GM12872 (cell line): ENCODE measurements around the gene MYOC.

Source experiments
- TF ChIP-seq, protein P1 (sequence below): IDR thresholded peaks from 3 replicates; pipeline ENCODE4 v1.5.1; 2011; ENCODE audit warnings: low read depth, mild to moderate bottlenecking, low read length, moderate library complexity; ENCODE audit not compliant: insufficient read depth

The MYOC gene

DNA sequence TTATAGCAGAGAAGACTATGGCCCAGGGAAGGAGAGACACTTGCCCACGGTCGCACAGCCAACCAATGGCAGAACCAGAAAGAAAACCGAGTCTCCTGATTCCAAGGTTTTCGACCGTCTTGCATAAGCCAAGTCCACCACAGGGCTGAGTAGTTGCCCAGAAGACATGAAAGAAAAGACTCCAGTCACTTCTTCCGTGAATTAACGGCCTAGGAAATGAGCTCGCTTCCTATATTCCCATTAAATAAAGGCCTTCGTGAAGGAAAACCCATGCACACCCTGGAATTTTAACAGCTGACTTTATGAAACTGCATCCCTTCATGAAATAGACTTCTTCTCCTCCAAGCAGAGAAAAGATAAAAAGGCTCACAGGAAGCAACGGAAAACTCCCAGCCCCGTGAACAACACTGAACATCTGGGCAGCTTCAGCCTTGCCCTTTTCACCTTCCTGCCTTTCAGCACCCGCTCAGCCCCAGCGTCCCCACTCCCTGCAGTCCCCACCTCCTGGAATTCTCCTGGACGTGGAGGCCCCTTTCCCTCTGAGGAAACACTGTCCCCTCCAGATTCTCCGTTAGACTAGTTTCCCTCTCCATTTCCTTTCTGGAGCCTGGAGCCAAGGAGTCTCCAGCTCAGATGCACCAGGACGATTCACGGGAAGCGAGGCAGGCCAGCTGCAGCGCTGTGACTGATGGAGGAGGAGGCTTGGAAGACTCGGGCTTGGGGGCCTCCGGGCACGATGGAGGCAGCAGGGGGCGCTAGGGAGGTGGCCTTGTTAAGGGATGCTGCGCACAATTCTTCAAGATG is 2.7 kb upstream of the MYOC start:
- TF ChIP-seq, protein P1, sequence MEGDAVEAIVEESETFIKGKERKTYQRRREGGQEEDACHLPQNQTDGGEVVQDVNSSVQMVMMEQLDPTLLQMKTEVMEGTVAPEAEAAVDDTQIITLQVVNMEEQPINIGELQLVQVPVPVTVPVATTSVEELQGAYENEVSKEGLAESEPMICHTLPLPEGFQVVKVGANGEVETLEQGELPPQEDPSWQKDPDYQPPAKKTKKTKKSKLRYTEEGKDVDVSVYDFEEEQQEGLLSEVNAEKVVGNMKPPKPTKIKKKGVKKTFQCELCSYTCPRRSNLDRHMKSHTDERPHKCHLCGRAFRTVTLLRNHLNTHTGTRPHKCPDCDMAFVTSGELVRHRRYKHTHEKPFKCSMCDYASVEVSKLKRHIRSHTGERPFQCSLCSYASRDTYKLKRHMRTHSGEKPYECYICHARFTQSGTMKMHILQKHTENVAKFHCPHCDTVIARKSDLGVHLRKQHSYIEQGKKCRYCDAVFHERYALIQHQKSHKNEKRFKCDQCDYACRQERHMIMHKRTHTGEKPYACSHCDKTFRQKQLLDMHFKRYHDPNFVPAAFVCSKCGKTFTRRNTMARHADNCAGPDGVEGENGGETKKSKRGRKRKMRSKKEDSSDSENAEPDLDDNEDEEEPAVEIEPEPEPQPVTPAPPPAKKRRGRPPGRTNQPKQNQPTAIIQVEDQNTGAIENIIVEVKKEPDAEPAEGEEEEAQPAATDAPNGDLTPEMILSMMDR = peak; percentile 87

DNA sequence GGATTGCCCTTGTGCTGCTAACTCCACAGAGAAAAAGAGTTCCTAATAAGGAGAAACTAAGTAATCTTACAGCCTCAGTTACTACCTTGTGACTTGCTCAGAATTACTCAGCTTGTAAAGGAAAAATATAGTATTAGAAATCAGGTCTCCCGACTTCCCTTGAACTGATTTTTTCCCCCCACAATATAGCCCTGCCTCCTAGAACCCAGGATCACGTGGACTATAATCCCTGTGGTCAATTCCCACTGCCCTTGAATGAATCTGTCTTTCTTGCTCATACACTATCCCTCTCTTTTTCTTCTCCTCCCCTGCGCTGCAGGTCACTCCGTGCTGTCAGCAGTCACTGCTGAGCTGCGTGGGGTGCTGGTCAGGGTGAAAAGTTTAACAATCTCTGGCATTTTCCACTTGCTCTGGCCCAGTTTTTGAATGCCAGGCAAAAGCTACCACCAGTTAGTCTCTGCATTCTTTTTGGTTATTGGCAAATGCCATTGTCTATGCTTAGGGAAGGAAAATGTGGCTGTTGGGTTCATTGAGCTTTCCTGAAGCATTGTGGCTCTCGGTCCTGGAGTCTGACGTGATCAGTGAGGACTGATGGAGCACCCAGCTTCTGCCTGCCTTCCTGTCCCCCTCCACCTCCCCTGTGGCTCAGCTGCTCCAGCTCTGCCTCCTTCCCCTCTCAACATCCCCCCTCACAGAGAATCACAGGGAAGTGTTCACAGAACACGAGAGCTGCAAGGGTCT is 1.9 kb upstream of the MYOC start:
- TF ChIP-seq, protein P1 = no peak

- TF ChIP-seq, protein P1 = no peak
Observed at GRCh38 chr1:171653796-171654195, 1.3 kb upstream of the MYOC start.

GRCh38 chr1:171646249-171646560 is 6.3 kb downstream of the MYOC start:
- TF ChIP-seq, protein P1 = no peak

DNA sequence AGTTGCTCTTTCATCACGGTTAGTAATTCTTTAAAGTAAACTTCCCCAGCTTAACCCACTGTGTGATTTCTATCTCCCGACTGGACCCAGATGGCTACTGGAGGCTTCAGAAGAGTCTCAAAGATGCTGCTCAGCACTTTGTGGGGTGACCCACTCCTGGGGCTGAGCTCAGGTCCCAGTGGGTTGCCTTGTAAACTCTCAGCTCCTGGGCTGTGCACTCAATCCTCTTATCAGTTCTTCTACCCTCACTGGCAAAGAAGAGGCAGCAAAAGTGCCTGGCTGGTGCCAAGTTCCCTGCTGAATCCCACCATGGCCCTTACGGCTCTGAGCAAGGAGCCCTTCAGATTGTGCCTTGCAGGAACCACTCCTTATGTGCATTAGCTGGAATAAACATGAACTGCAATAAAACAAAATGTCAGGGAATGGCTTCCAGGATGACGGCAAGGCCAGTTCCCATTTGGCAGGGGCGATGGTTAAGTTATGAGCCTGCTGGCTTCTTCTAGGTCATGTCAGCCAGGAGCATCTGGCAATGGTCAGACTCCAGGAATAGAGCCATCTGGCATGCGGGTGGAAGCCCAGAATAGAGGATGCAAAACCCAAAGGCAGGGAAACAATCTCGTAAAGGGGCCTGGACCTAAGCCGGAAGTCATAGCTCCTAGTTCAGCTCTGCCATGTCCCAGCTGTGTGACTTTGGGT is 6.8 kb downstream of the MYOC start:
- TF ChIP-seq, protein P1 = no peak

- TF ChIP-seq, protein P1 = peak; percentile 88
Observed at GRCh38 chr1:171644805-171645483, 7.5 kb downstream of the MYOC start.

- TF ChIP-seq, protein P1 = no peak
Observed at GRCh38 chr1:171643156-171643555, 9.3 kb downstream of the MYOC start.
